Left lung (tissue), 10 donors: ENCODE data around the gene POU6F2. TPM values are rescaled to one million over a fixed set of nuclear protein-coding genes. Genes with fewer than 3 reads are reported as not detected.

Experiments
- ATAC-seq: fragments of 200-7000 bp; cut with Tn5 transposase; one replicate; pipeline ENCODE4 v1.9.1; 2020; ENCODE audit warnings: moderate library complexity
- DNase-seq, 4 donors: peaks; one replicate each; pipeline ENCODE4 v3.0.0-alpha.2; 2013 to 2020
- H3K27ac ChIP-seq, 2 donors: fragments of 200-600 bp; sonication (generic) in 1 of 2; one replicate each; pipeline versions ENCODE4 v1.5.0 to v1.8.0; 2020 to 2021
- H3K27me3 ChIP-seq, 2 donors: fragments of 200-600 bp; sonication (generic) in 1 of 2; one replicate each; pipeline versions ENCODE4 v1.5.0 to v1.8.0; 2020 to 2021
- H3K36me3 ChIP-seq, 2 donors: fragments of 200-600 bp; sonication (generic) in 1 of 2; one replicate each; pipeline versions ENCODE4 v1.5.0 to v1.8.0; 2020 to 2021
- H3K4me1 ChIP-seq, 2 donors: fragments of 200-600 bp; one replicate each; pipeline ENCODE4 v1.8.0; 2021
- H3K4me3 ChIP-seq, 2 donors: fragments of 200-600 bp; sonication (generic) in 1 of 2; one replicate each; pipeline versions ENCODE4 v1.5.0 to v1.8.0; 2020 to 2021; ENCODE audit warnings: mild to moderate bottlenecking in 1 of 2
- H3K9me3 ChIP-seq, 2 donors: fragments of 200-600 bp; sonication (generic) in 1 of 2; one replicate each; pipeline versions ENCODE4 v1.5.0 to v1.8.0; 2020 to 2021
- intact Hi-C, 2 donors: fragments of 100-400 bp; cut with DNase I; formaldehyde crosslinking; loops; one replicate each; pipeline versions ENCODE4 v1.11.2 to v1.14.2; 2022
- polyA plus RNA-seq, 6 donors: library from polyadenylated mRNA; unstranded; fragments of 120-200 nt; gene quantifications; one replicate each; pipeline ENCODE4 v1.2.1, GENCODE V29; 2013; ENCODE audit not compliant: insufficient read length in 6 of 6
- total RNA-seq, 2 donors: library from RNA; stranded (reverse); fragmentation: NEBNext Ultra II Directional; extraction: Animal tissue kit (Norgen Biotek cat#: 25700); gene quantifications; one replicate each; pipeline ENCODE4 v1.2.1, GENCODE V29; 2021
- TF ChIP-seq, protein P1 (sequence below), 2 donors: fragments of 200-600 bp; sonication (generic) in 1 of 2; IDR thresholded peaks; one replicate each; pipeline versions ENCODE4 v1.5.0 to v1.8.0; 2021; ENCODE audit warnings: antibody characterized with exemption in 2 of 2
- donor health status: DM: no; HTN: yes; CAD: no.
- donor health status: DM: no; HTN: no; CAD: no.

The POU6F2 gene
- total and polyA plus RNA-seq, 8 donors, result 0.08 to 0.32 (median 0.18) TPM; not detected in 3

DNA sequence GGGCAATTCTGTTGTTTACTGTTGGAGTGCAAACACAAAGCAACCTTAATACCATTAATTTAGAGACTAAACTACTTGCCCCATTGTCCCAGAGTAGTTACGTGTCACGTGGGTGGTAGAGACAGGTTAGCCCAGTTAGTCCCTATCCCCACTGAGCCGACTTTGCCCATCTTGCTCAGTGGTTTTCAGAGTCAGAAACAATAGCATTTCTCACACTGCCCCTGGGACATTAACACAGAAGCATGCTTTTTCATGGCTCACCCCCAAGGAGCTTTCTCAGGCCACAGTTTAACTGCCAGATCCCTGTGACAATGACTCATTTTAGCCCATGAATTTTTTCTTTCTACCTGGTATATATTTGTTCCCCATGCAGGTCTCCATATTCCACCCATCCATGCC, 271.0 kb downstream of the POU6F2 start:
- H3K27ac ChIP-seq, result no peak overlapping the region

DNA sequence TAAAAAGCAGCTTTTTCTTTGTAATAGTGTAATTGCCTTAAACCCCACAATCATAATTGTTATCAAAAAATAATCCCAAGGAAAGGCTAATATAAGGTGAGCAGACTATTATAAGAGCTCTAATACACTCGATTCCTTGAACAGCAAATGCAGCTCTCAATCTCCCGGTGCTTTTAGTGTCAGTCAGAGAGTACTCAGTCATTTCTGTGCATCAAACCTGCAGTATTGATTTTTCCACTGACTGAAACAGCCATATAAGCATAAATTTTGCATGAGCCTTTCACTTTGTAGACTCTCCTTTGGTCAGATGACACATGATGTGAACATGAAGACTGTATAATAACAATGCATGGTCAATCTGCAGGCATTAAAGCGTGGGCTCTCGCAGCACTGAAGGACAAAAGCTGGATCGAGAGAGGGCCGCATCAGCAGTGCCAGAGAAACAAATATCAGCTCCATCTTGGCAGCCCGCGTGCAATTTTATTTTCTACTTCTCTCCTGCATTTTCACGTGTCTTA, 272.0 kb downstream of the POU6F2 start:
- Histone ChIP-seq H3K36me3 (no peaks in the 10 kb centered on the region), H3K9me3 (no peaks in the 10 kb centered on the region), H3K4me1 (no peaks in the 10 kb centered on the region), H3K27me3 (no peaks in the 10 kb centered on the region), H3K27ac (no peak overlapping the region), H3K4me3 (no peak overlapping the region)
- ATAC-seq (no peak), DNase-seq (no peak)
- TF ChIP-seq, protein P1, sequence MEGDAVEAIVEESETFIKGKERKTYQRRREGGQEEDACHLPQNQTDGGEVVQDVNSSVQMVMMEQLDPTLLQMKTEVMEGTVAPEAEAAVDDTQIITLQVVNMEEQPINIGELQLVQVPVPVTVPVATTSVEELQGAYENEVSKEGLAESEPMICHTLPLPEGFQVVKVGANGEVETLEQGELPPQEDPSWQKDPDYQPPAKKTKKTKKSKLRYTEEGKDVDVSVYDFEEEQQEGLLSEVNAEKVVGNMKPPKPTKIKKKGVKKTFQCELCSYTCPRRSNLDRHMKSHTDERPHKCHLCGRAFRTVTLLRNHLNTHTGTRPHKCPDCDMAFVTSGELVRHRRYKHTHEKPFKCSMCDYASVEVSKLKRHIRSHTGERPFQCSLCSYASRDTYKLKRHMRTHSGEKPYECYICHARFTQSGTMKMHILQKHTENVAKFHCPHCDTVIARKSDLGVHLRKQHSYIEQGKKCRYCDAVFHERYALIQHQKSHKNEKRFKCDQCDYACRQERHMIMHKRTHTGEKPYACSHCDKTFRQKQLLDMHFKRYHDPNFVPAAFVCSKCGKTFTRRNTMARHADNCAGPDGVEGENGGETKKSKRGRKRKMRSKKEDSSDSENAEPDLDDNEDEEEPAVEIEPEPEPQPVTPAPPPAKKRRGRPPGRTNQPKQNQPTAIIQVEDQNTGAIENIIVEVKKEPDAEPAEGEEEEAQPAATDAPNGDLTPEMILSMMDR (IDR thresholded peaks at IDR 0.05), result no peak
- intact Hi-C loops, result no loop called here

More for the DNA sequence above, 271.0 kb downstream of the POU6F2 start:
- DNase-seq (no peak), ATAC-seq (no peak)
- TF ChIP-seq, protein P1 (IDR thresholded peaks at IDR 0.05), result no peak
- H3K27me3 ChIP-seq, result no peaks in the 10 kb centered on the region
- no peaks in the 10 kb centered on the region for H3K36me3 ChIP-seq
- intact Hi-C loops, result no loop called here
- no peaks in the 10 kb centered on the region for H3K9me3 ChIP-seq
- H3K4me3 ChIP-seq, result no peak overlapping the region
- H3K4me1 ChIP-seq, result no peaks in the 10 kb centered on the region

DNA sequence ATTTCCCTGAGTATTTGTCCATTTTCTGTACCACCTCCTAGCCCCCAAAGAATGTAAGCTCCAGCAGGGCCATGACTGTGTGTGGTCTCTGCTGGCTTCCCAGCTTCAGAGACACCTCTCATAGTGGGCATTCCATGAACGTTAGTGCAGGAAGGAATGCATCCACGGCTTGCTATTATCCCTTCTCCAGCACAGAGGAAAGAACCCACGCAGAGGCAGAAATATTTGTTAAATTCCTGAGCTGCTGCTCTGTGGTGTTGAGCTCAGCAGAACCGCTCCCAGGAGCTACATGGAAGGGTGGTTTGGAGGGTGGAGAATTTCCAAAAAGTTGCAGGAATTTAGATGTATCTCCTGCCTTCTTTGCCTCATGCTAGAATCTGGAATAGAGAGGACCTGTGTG, 275.2 kb downstream of the POU6F2 start:
- no peak for DNase-seq
- Histone ChIP-seq H3K9me3 (no peaks in the 10 kb centered on the region), H3K4me3 (no peak overlapping the region), H3K36me3 (no peaks in the 10 kb centered on the region), H3K27ac (no peak overlapping the region), H3K4me1 (no peaks in the 10 kb centered on the region), H3K27me3 (no peaks in the 10 kb centered on the region)
- intact Hi-C loops, result no loop called here
- TF ChIP-seq, protein P1 (IDR thresholded peaks at IDR 0.05), result no peak
- no peak for ATAC-seq

DNA sequence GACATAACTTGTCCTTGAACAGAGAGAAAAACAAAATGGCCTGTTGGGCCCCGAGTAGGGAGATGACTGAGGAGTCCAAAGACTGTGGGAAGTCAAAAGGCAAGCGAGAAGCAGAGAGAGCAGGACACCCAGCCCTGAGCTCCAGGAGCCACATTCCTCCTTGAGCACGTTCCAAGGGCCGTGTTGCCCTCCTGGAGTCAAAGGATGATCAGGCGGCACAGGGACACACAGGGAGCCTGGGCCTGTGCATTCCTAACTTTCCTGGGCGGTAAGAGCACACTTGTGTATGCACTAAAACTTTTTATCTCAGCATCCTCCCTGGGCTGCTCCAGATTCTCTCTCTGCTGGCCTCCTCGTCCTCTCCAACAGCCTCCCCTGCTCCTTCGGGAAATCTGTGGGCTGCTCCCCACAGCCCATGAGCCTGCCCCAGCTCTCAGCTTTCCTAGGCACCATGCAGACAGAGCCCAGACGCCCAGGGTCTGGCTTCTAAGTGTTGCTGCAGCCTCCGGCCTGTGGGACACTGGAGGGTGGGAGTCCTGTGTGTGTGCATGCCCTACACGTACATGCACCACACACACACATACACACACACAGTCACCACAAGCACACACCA, 281.8 kb downstream of the POU6F2 start:
- H3K27ac ChIP-seq, result no peak overlapping the region
- no peak overlapping the region for H3K4me3 ChIP-seq
- intact Hi-C loops, result no loop called here
- DNase-seq (no peak), ATAC-seq (no peak)
- H3K9me3 ChIP-seq, result no peaks in the 10 kb centered on the region
- no peaks in the 10 kb centered on the region for H3K27me3 ChIP-seq
- no peaks in the 10 kb centered on the region for H3K4me1 ChIP-seq
- H3K36me3 ChIP-seq, result no peaks in the 10 kb centered on the region
- TF ChIP-seq, protein P1 (IDR thresholded peaks at IDR 0.05), result no peak

DNA sequence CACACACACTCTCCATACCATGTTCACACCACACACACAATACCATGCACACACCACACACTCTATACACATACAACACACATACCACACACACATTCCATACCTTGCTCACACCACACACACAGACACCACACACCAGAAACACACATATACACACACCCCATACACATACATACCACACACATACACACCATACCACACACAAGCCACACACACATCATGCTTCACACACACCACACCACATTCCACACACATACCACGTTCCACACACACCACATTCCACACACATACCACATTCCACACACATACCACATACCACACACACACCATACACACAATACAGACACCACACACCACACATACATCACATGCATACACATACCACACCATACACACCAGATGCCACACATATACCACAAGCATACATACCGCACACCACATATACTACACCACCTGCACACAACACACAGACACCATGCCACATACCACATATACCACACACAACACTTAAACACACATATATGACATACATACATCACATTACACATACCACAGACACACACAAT, 282.7 kb downstream of the POU6F2 start:
- H3K4me3 ChIP-seq, result no peak overlapping the region
- H3K4me1 ChIP-seq, result no peaks in the 10 kb centered on the region
- H3K36me3 ChIP-seq, result no peaks in the 10 kb centered on the region
- TF ChIP-seq, protein P1 (IDR thresholded peaks at IDR 0.05), result no peak
- H3K9me3 ChIP-seq, result no peaks in the 10 kb centered on the region
- no peak for ATAC-seq
- H3K27me3 ChIP-seq, result no peaks in the 10 kb centered on the region
- no peak for DNase-seq
- intact Hi-C loops, result no loop called here
- H3K27ac ChIP-seq, result no peak overlapping the region
